Effector memory CD4-positive, alpha-beta T cell (primary cell): ENCODE measurements around the gene SLC17A8.

Experiments
- DNase-seq, 3 donors: peaks; one replicate each; pipeline ENCODE4 v3.0.0-alpha.2; 2020
- H3K27ac ChIP-seq: 2 replicates; pipeline ENCODE4 v1.7.0; 2013; ENCODE audit warnings: mild to moderate bottlenecking, low read length, moderate library complexity; ENCODE audit not compliant: insufficient read depth, poor library complexity, severe bottlenecking
- H3K27me3 ChIP-seq: replicated peaks from 2 replicates; pipeline ENCODE4 v1.7.0; 2013; ENCODE audit warnings: mild to moderate bottlenecking, low read length; ENCODE audit not compliant: insufficient read depth, control insufficient read depth, poor library complexity, severe bottlenecking
- H3K36me3 ChIP-seq: 2 replicates; pipeline ENCODE4 v1.7.0; 2013; ENCODE audit warnings: mild to moderate bottlenecking, low read length, moderate library complexity; ENCODE audit not compliant: control insufficient read depth, insufficient read depth
- H3K4me1 ChIP-seq: 2 replicates; pipeline ENCODE4 v1.7.0; 2013; ENCODE audit warnings: low read length, mild to moderate bottlenecking; ENCODE audit not compliant: control insufficient read depth, insufficient read depth, poor library complexity, severe bottlenecking
- H3K4me3 ChIP-seq: 2 replicates; pipeline ENCODE4 v1.7.0; 2013; ENCODE audit warnings: low read length, low read depth, mild to moderate bottlenecking; ENCODE audit not compliant: insufficient read depth, poor library complexity, severe bottlenecking
- H3K9me3 ChIP-seq: 2 replicates; pipeline ENCODE4 v1.7.0; 2013; ENCODE audit warnings: mild to moderate bottlenecking, low read length, moderate library complexity; ENCODE audit not compliant: control insufficient read depth

Gene SLC17A8

GRCh38 chr12:100383586-100384558, 27.0 kb downstream of the SLC17A8 start:
- H3K4me1 ChIP-seq = no peaks in the 10 kb centered on the region
- H3K36me3 ChIP-seq = no peaks in the 10 kb centered on the region
- DNase-seq = no peak
- no peak overlapping the region for H3K4me3 ChIP-seq
- no peak overlapping the region for H3K27ac ChIP-seq
- no peaks in the 10 kb centered on the region for H3K9me3 ChIP-seq
- no peaks in the 10 kb centered on the region for H3K27me3 ChIP-seq

- H3K4me3 ChIP-seq = no peak overlapping the region
- H3K9me3 ChIP-seq = no peaks in the 10 kb centered on the region
- no peak for DNase-seq
- no peaks in the 10 kb centered on the region for H3K4me1 ChIP-seq
- no peaks in the 10 kb centered on the region for H3K36me3 ChIP-seq
- no peak overlapping the region for H3K27ac ChIP-seq
- H3K27me3 ChIP-seq = no peaks in the 10 kb centered on the region
These were observed 27.7 kb downstream of the SLC17A8 start for GRCh38 chr12:100384559-100384935.

GRCh38 chr12:100388382-100388781, 31.5 kb downstream of the SLC17A8 start:
- Histone ChIP-seq H3K36me3 (no peaks in the 10 kb centered on the region), H3K9me3 (no peaks in the 10 kb centered on the region), H3K4me3 (no peak overlapping the region), H3K27me3 (no peaks in the 10 kb centered on the region), H3K27ac (no peak overlapping the region), H3K4me1 (no peaks in the 10 kb centered on the region)
- no peak for DNase-seq

GRCh38 chr12:100391856-100392255, 35.0 kb downstream of the SLC17A8 start:
- Histone ChIP-seq H3K27me3 (no peaks in the 10 kb centered on the region), H3K36me3 (no peaks in the 10 kb centered on the region), H3K9me3 (no peaks in the 10 kb centered on the region), H3K4me3 (no peak overlapping the region), H3K27ac (no peak overlapping the region), H3K4me1 (no peaks in the 10 kb centered on the region)
- no peak for DNase-seq

- no peaks in the 10 kb centered on the region for H3K27me3 ChIP-seq
- no peak overlapping the region for H3K27ac ChIP-seq
- no peaks in the 10 kb centered on the region for H3K4me1 ChIP-seq
- H3K36me3 ChIP-seq = no peaks in the 10 kb centered on the region
- DNase-seq = no peak
- no peak overlapping the region for H3K4me3 ChIP-seq
- no peaks in the 10 kb centered on the region for H3K9me3 ChIP-seq
These were observed 36.3 kb downstream of the SLC17A8 start for GRCh38 chr12:100393200-100393599.

- Histone ChIP-seq H3K36me3 (no peaks in the 10 kb centered on the region), H3K27ac (no peak overlapping the region), H3K9me3 (no peaks in the 10 kb centered on the region), H3K27me3 (no peaks in the 10 kb centered on the region), H3K4me3 (no peak overlapping the region), H3K4me1 (no peaks in the 10 kb centered on the region)
- no peak for DNase-seq
These were observed 38.9 kb downstream of the SLC17A8 start for GRCh38 chr12:100395811-100396210.

GRCh38 chr12:100398307-100398706, 41.4 kb downstream of the SLC17A8 start:
- H3K27me3 ChIP-seq = no peaks in the 10 kb centered on the region
- H3K36me3 ChIP-seq = no peaks in the 10 kb centered on the region
- H3K4me1 ChIP-seq = no peaks in the 10 kb centered on the region
- no peaks in the 10 kb centered on the region for H3K9me3 ChIP-seq
- no peak overlapping the region for H3K4me3 ChIP-seq
- DNase-seq = no peak
- no peak overlapping the region for H3K27ac ChIP-seq

- Histone ChIP-seq H3K36me3 (no peaks in the 10 kb centered on the region), H3K4me3 (no peak overlapping the region), H3K9me3 (no peaks in the 10 kb centered on the region), H3K27me3 (no peaks in the 10 kb centered on the region), H3K27ac (no peak overlapping the region), H3K4me1 (no peaks in the 10 kb centered on the region)
- DNase-seq = no peak
These were observed 42.2 kb downstream of the SLC17A8 start for GRCh38 chr12:100399095-100399494.

- no peak for DNase-seq
- H3K9me3 ChIP-seq = no peaks in the 10 kb centered on the region
- no peaks in the 10 kb centered on the region for H3K27me3 ChIP-seq
- no peak overlapping the region for H3K4me3 ChIP-seq
- no peaks in the 10 kb centered on the region for H3K36me3 ChIP-seq
- no peaks in the 10 kb centered on the region for H3K4me1 ChIP-seq
- no peak overlapping the region for H3K27ac ChIP-seq
These were observed 44.8 kb downstream of the SLC17A8 start for GRCh38 chr12:100401660-100402059.

- Histone ChIP-seq H3K9me3 (no peaks in the 10 kb centered on the region), H3K4me1 (no peaks in the 10 kb centered on the region), H3K27ac (no peak overlapping the region), H3K27me3 (no peaks in the 10 kb centered on the region), H3K36me3 (no peaks in the 10 kb centered on the region), H3K4me3 (no peak overlapping the region)
- no peak for DNase-seq
These were observed 45.9 kb downstream of the SLC17A8 start for GRCh38 chr12:100402763-100403162.
